Progenitor cell of endocrine pancreas (in vitro differentiated cells): ENCODE data around the gene RAC3. TPM values are rescaled to one million over a fixed set of nuclear protein-coding genes. Genes with fewer than 3 reads are reported as not detected.

Experiments used
- DNase-seq: peaks from one replicate; pipeline ENCODE4 v3.0.0; 2021; ENCODE audit warnings: low spot score; ENCODE audit not compliant: unreplicated experiment
- H3K27ac Mint-ChIP-seq: 2 replicates; pipeline ENCODE4 v1.8.0; 2021; ENCODE audit warnings: mild to moderate bottlenecking, moderate library complexity, mixed read lengths
- H3K27me3 Mint-ChIP-seq: 2 replicates; pipeline ENCODE4 v1.8.0; 2021; ENCODE audit warnings: mixed read lengths
- H3K36me3 Mint-ChIP-seq: 2 replicates; pipeline ENCODE4 v1.8.0; 2022; ENCODE audit warnings: mixed read lengths; ENCODE audit not compliant: insufficient read depth
- H3K4me1 Mint-ChIP-seq: 2 replicates; pipeline ENCODE4 v1.8.0; 2021; ENCODE audit warnings: low read depth, mixed read lengths
- H3K4me3 Mint-ChIP-seq: 2 replicates; pipeline ENCODE4 v1.8.0; 2021; ENCODE audit warnings: low read depth, mild to moderate bottlenecking, moderate library complexity, mixed read lengths
- H3K9me3 Mint-ChIP-seq: 2 replicates; pipeline ENCODE4 v1.8.0; 2021; ENCODE audit warnings: low read depth, mixed read lengths
- total RNA-seq: library from RNA; stranded (reverse); gene quantifications from 2 replicates; pipeline ENCODE4 v1.2.1, GENCODE V29; 2021
- TF ChIP-seq, protein P1 (sequence below): fragments of 200-600 bp; sonication (generic); IDR thresholded peaks from one replicate; pipeline ENCODE4 v1.5.0; 2021; ENCODE audit warnings: antibody characterized with exemption, mild to moderate bottlenecking; ENCODE audit not compliant: unreplicated experiment

RAC3 gene
- total RNA-seq, 1 donor from 2014 or later, result 25.2 TPM

DNA sequence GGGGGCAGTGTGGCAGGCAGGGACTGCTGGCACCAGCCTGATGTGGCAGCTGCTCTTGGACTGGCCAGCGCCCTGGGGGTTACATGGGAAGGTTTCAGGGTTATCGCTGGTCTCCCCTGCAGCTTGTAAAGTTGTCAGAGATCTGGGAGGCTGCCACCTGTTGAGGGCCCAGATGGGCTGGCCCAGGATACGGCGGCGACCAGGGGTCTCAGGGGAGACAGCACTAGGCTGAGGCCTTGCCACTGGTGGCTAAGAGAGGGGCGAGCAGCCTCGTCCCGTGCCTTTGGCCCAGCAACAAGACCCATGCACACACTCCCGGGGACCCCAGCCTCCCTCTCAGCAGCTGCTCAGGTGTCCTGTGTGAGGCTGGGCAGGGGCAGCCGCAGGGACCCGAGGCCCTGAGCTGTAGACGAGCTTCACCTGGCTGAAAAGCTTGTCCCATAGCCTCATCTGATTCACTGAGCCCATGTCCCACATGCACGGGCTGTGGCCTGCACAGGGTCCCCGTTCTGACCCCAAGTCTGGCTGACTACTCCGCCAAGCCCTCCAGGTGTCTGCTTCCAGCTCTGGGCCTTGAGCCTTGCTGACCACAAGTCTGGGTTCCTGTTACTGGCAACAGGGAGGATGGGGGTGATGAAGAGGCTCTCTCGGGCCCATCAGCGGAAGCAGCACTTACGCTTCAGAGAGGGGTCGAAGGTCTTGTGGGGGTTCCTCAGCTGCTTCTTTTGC is 28.0 kb downstream of the RAC3 start:
- Mint-ChIP-seq H3K9me3 (no peaks in the 10 kb centered on the region), H3K4me1 (no peaks in the 10 kb centered on the region), H3K27me3 (no peaks in the 10 kb centered on the region), H3K27ac (no peak overlapping the region), H3K4me3 (no peak overlapping the region), H3K36me3 (peaks cover 2% of the 10 kb centered on the region)
- TF ChIP-seq, protein P1, sequence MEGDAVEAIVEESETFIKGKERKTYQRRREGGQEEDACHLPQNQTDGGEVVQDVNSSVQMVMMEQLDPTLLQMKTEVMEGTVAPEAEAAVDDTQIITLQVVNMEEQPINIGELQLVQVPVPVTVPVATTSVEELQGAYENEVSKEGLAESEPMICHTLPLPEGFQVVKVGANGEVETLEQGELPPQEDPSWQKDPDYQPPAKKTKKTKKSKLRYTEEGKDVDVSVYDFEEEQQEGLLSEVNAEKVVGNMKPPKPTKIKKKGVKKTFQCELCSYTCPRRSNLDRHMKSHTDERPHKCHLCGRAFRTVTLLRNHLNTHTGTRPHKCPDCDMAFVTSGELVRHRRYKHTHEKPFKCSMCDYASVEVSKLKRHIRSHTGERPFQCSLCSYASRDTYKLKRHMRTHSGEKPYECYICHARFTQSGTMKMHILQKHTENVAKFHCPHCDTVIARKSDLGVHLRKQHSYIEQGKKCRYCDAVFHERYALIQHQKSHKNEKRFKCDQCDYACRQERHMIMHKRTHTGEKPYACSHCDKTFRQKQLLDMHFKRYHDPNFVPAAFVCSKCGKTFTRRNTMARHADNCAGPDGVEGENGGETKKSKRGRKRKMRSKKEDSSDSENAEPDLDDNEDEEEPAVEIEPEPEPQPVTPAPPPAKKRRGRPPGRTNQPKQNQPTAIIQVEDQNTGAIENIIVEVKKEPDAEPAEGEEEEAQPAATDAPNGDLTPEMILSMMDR, result no peak
- no peak for DNase-seq

DNA sequence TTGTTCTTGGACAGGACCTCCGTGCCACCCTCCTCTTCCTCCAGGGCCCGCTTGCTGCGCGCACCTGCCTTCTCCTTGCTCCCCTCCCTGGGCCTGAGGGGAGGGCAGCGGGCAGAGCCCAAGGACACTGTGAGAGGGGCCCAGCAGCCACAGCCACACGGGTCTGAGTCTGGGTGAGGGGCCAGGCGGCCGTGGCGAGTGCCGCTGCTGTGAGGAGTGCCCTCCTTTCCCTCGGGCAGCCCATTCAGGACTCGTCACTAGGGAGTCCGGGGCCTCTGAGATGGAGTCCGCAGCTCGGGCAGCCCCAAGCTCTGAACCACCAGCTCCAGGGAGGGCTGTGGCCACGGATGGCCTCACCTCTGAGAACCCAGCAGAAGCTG is 28.5 kb downstream of the RAC3 start:
- no peak for DNase-seq
- TF ChIP-seq, protein P1, result no peak
- Mint-ChIP-seq H3K4me3 (no peak overlapping the region), H3K36me3 (peaks cover 2% of the 10 kb centered on the region), H3K4me1 (no peaks in the 10 kb centered on the region), H3K27me3 (no peaks in the 10 kb centered on the region), H3K9me3 (no peaks in the 10 kb centered on the region), H3K27ac (no peak overlapping the region)

DNA sequence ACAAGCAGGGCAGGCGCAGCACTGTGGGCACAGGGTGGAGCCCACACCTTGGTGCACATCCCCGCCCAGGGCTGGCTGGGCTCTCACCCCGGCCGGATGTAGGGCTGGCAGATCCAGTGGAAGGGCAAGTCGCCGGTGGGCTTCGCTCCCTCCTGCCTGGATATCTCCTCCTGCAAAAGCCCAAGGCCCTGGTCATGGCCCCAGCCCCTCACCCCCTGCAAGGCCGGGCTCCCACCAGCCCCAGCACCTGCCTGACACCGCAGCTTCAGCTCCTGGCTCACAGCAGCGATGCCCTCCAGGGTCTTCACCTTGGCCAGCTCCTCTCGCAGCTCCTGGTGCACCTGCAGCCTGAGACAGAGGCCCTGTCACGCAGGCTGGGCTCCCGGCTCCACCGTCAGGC is 29.1 kb downstream of the RAC3 start:
- H3K36me3 Mint-ChIP-seq, result peaks cover 2% of the 10 kb centered on the region
- no peaks in the 10 kb centered on the region for H3K9me3 Mint-ChIP-seq
- no peaks in the 10 kb centered on the region for H3K27me3 Mint-ChIP-seq
- no peak overlapping the region for H3K4me3 Mint-ChIP-seq
- no peak for DNase-seq
- TF ChIP-seq, protein P1, result no peak
- no peak overlapping the region for H3K27ac Mint-ChIP-seq
- H3K4me1 Mint-ChIP-seq, result no peaks in the 10 kb centered on the region

DNA sequence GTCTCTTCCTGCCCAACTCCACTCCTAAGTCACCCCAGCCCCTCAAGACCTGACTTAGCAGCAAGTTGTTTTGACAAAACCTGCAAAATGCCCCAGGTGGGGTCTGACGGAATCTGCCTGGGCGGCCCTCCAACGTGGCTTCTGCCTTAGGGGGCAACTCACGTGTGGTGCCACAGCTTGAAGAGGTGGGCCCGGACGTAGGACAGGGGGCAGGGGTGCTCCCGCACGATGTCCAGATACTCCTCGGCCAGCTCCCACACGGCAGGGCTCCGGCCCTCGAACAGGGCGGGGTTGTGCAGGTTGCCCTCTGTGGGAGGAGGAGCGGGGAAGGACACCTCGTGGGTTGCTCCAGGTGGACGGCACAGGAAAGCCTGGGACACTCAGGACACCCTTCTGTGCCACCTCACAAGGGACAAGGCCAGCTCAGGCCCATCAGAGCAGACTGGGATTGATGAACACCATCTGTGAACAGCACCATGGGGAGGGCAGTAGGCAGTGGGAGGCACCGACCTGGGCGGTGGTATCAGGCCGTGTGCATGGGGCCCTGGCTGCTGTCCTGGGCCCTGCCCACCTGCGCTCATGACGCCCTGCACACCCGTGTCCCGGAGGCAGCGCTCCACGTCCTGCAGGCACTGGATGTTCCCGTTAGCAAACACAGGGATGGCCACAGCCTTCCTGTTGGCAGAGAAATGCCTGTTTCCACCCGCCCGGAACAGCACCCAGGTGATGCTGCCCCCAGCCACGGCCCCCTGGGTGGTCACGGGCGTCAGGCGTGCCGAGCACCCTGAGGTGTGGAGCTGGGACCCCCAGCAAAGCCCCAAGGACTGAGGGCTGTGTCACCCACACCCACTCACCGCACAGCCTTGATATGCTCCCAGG is 29.8 kb downstream of the RAC3 start:
- TF ChIP-seq, protein P1, result no peak
- Mint-ChIP-seq H3K4me1 (peaks cover 1% of the 10 kb centered on the region), H3K27ac (no peak overlapping the region), H3K9me3 (no peaks in the 10 kb centered on the region), H3K27me3 (no peaks in the 10 kb centered on the region), H3K4me3 (no peak overlapping the region), H3K36me3 (peaks cover 2% of the 10 kb centered on the region)
- no peak for DNase-seq

DNA sequence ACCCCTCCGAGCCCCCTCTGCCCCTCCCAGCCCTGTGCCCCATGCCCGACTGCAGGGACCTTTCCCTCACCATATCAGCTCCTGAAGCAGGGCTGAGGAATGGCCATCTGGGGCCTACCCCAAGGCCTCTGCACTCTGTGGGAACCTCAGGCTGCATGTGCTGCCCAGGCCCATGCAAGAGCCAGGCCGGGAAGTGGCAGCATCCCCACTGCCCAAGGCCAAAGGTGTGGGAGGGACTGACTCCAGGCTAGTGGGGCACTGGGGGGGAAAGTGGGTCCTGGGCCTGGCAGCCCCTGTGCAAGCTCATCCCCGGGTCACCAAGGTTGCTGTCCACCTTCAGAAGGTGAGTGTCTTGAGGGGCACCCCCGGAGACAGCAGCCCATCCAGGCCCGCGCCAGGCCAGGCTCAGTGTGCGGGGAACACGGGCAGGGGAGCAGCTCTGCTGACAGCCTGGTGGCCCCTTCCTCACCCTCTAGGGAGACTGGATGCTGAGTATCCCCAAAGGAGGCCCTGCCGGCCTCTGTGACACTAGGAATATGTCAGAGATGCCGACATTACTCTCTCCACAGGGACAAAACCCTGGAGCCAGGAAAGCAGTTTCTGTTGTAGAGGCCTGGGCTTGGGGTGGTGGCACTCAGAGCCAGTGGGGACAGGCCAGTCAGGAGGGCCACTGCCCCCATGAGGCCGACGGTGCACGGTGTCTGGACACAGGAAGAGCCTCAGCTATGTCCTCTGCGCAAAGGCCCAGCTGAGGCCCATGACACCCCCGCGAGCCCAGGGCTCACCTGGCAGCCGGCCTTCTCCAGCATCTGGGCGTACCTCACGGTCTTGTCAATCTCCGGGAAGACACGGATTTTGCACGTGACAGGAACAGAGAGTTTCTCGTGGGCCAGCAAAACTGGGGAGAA is 30.9 kb downstream of the RAC3 start:
- no peak overlapping the region for H3K27ac Mint-ChIP-seq
- peaks cover 2% of the 10 kb centered on the region for H3K36me3 Mint-ChIP-seq
- no peak for DNase-seq
- TF ChIP-seq, protein P1, result no peak
- H3K27me3 Mint-ChIP-seq, result no peaks in the 10 kb centered on the region
- H3K9me3 Mint-ChIP-seq, result no peaks in the 10 kb centered on the region
- peaks cover 1% of the 10 kb centered on the region for H3K4me1 Mint-ChIP-seq
- H3K4me3 Mint-ChIP-seq, result no peak overlapping the region
